GM06990 (cell line): Measurements from ENCODE around the gene DNAJC12.

Experiments
- DNase-seq: peaks from one replicate; pipeline ENCODE4 v3.0.0-alpha.2; 2011; ENCODE audit not compliant: insufficient read length; ENCODE audit errors: extremely low read depth
- H3K27me3 ChIP-seq: replicated peaks from 2 replicates; pipeline ENCODE4 v1.6.0; 2011; ENCODE audit warnings: low read length; ENCODE audit not compliant: control insufficient read depth, insufficient read depth
- H3K36me3 ChIP-seq: 2 replicates; pipeline ENCODE4 v1.5.1; 2011; ENCODE audit warnings: low read length; ENCODE audit not compliant: control insufficient read depth, insufficient read depth
- H3K4me3 ChIP-seq: replicated peaks from 2 replicates; pipeline ENCODE4 v1.5.1; 2011; ENCODE audit warnings: low read depth, mild to moderate bottlenecking, control low read depth, low read length
- CTCF ChIP-seq: IDR thresholded peaks from 2 replicates; pipeline ENCODE4 v1.5.1; 2011; ENCODE audit warnings: low read length, control low read depth, mild to moderate bottlenecking, inconsistent platforms; ENCODE audit not compliant: insufficient read depth, poor library complexity, severe bottlenecking

Gene DNAJC12

GRCh38 chr10:67816719-67817118 lies 21.3 kb downstream of the DNAJC12 start:
- TF ChIP-seq CTCF: no peak
- no peak overlapping the region for H3K4me3 ChIP-seq
- no peak for DNase-seq
- no peaks in the 10 kb centered on the region for H3K27me3 ChIP-seq
- H3K36me3 ChIP-seq: no peaks in the 10 kb centered on the region

GRCh38 chr10:67815571-67816059 lies 22.4 kb downstream of the DNAJC12 start:
- no peak for TF ChIP-seq CTCF
- DNase-seq: no peak
- Histone ChIP-seq H3K4me3 (no peak overlapping the region), H3K36me3 (no peaks in the 10 kb centered on the region), H3K27me3 (no peaks in the 10 kb centered on the region)

GRCh38 chr10:67812007-67812406 lies 26.0 kb downstream of the DNAJC12 start:
- Histone ChIP-seq H3K36me3 (no peaks in the 10 kb centered on the region), H3K27me3 (no peaks in the 10 kb centered on the region), H3K4me3 (no peak overlapping the region)
- no peak for TF ChIP-seq CTCF
- no peak for DNase-seq

- no peak for DNase-seq
- no peak overlapping the region for H3K4me3 ChIP-seq
- TF ChIP-seq CTCF: no peak
- H3K36me3 ChIP-seq: no peaks in the 10 kb centered on the region
- no peaks in the 10 kb centered on the region for H3K27me3 ChIP-seq
These were observed 28.9 kb downstream of the DNAJC12 start for GRCh38 chr10:67809107-67809506.

GRCh38 chr10:67808704-67809103 lies 29.3 kb downstream of the DNAJC12 start:
- DNase-seq: no peak
- no peak overlapping the region for H3K4me3 ChIP-seq

More at GRCh38 chr10:67808704-67809103, 29.3 kb downstream of the DNAJC12 start:
- TF ChIP-seq CTCF: no peak
- no peaks in the 10 kb centered on the region for H3K36me3 ChIP-seq
- no peaks in the 10 kb centered on the region for H3K27me3 ChIP-seq
